Activated CD4-positive, alpha-beta memory T cell treated with anti-CD3 and anti-CD28 coated beads for 36 hours (primary cell): Measurements from ENCODE around the gene CITED4. TPM values are rescaled to one million over a fixed set of nuclear protein-coding genes. Genes with fewer than 3 reads are reported as not detected.
A peak's percentile ranks its signal among the peaks of the same experiment; 100 is the strongest.

Source experiments
- CTCF ChIA-PET: fragments of 350-600 bp; sonication (Branson Sonifier 250); formaldehyde crosslinking; loops from one replicate; lab custom pipeline; 2021; ENCODE audit warnings: antibody characterized with exemption, inconsistent platforms; lab: Charles Lee
- POLR2A ChIA-PET: fragments of 350-600 bp; sonication (Branson Sonifier 250); formaldehyde crosslinking; loops from one replicate; lab custom pipeline; 2021; ENCODE audit warnings: antibody characterized with exemption; lab: Charles Lee
- DNase-seq: peaks from one replicate; pipeline ENCODE4 v3.0.0-alpha.2; 2020
- H3K27ac Mint-ChIP-seq: one replicate; pipeline ENCODE4 v1.8.0; 2021; ENCODE audit warnings: mixed read lengths
- H3K27me3 Mint-ChIP-seq: one replicate; pipeline ENCODE4 v1.8.0; 2021; ENCODE audit warnings: mixed read lengths
- H3K36me3 Mint-ChIP-seq: one replicate; pipeline ENCODE4 v1.8.0; 2021; ENCODE audit warnings: mixed read lengths
- H3K4me1 Mint-ChIP-seq: one replicate; pipeline ENCODE4 v1.8.0; 2021; ENCODE audit warnings: low read depth, mixed read lengths
- H3K4me3 Mint-ChIP-seq: one replicate; pipeline ENCODE4 v1.8.0; 2021; ENCODE audit warnings: mild to moderate bottlenecking, mixed read lengths
- H3K9me3 Mint-ChIP-seq: one replicate; pipeline ENCODE4 v1.8.0; 2021; ENCODE audit warnings: mixed read lengths
- intact Hi-C: fragments of 100-400 bp; cut with micrococcal nuclease; formaldehyde crosslinking; loops from one replicate; pipeline ENCODE4 v1.15.1; 2023
- total RNA-seq, 2 experiments: library from RNA; stranded (reverse); gene quantifications; one replicate each; pipeline ENCODE4 v1.2.3, GENCODE V29; 2021

CITED4 gene
- total RNA-seq, 2 experiments from 2014 or later: 1.9 to 2.1 TPM

DNA sequence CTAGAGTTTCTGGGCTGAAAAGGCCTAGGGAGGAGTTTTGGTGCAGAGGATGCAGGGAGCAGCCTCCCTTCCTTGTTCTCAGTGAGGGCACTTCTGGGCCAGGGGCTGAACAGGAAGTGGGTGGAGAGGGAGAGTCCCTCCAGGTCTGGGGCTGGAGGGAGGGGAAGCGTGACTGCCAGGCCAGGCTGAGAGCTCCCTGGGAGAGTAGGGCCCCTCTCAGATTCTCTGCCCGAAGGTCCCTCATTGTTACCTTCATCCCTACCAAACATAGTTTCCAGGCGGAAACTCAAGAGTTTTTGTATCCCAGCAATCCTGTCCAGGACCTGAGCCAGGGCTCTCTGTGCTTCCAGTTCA, 36.8 kb downstream of the CITED4 start:
- no peaks in the 10 kb centered on the region for H3K27me3 Mint-ChIP-seq
- no peak overlapping the region for H3K4me3 Mint-ChIP-seq
- peaks cover 18% of the 10 kb centered on the region for H3K4me1 Mint-ChIP-seq
- ChIA-PET CTCF (interaction anchor here (1.2 to 1.4 kb wide), 2 partner anchors 39 to 123 kb away, joined by 3 read pairs; no protein-coding TSS in a partner anchor), POLR2A (no interaction called here)
- no peaks in the 10 kb centered on the region for H3K36me3 Mint-ChIP-seq
- no peak overlapping the region for H3K27ac Mint-ChIP-seq
- intact Hi-C loops: no loop called here
- DNase-seq: peak; percentile 44
- no peaks in the 10 kb centered on the region for H3K9me3 Mint-ChIP-seq

DNA sequence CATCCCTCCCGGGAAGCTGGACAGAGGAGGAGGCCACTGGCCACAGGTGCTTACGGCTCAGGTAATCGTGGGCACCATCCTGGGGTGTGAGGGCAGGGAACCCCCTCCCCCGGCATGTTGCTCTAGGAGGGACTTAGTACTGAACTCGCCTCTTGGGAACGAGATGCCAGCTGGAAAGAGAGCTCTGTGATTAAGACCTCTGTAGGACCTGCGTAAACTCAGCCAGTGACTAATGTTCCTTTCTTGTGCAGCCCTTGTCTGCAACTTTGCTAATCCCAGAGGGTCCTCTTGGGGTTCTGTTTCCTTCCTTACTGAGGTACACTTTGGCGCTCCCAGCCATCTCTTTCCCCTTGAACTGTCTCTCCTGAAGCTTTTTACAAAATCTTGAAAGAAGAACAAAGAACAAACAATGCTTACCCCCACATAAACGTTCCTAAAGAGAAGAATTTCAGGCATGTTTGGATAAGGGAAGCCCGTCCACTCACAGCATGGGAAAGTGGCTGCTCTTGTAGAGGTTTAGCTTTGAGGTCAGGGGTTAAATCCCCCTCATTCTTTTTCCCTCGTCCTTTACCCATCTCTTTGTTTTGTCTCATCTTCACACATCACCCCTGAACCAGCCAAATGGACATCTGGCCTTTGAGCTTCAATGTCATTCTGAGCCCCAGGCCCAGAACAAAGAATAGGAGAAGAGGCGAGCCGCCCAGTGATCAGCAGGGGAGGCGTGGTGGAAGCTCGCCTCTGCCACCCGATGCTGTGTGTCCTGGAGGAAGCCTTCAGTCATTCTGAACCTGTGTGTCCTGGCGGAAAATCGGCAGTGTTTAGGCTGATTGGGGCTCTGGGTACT, 37.4 kb downstream of the CITED4 start:
- Mint-ChIP-seq H3K4me1 (peaks cover 18% of the 10 kb centered on the region), H3K36me3 (no peaks in the 10 kb centered on the region), H3K27me3 (no peaks in the 10 kb centered on the region), H3K27ac (no peak overlapping the region), H3K9me3 (no peaks in the 10 kb centered on the region), H3K4me3 (no peak overlapping the region)
- no peak for DNase-seq
- ChIA-PET CTCF (interaction anchor here (0.9 to 1.4 kb wide), 3 partner anchors 39 to 124 kb away, joined by 3 to 5 read pairs (median 3); no protein-coding TSS in a partner anchor), POLR2A (no interaction called here)
- intact Hi-C loops: no loop called here

DNA sequence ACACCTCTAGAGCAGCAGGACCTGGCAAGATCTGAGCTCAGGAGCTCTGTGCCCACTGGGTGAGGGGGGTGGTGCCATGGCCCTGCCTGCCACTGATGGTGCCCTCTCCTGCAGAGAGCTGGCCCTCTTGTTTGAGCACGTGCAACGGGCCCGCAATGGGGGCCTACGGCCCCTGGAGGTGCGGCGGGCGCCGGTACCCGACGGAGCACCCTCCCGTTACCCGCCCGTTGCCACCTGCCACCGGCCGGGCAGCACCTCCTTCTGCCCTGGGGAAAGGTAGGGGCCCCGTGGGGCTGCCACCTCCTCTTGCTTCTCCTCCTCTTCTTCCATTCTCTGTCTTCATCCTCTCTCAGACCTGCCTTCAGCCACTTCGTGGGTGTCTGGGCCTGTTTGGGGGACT, 38.2 kb downstream of the CITED4 start:
- intact Hi-C loops: no loop called here
- CTCF ChIA-PET: no interaction called here
- H3K4me1 Mint-ChIP-seq: peaks cover 21% of the 10 kb centered on the region
- no peak overlapping the region for H3K27ac Mint-ChIP-seq
- H3K27me3 Mint-ChIP-seq: no peaks in the 10 kb centered on the region
- no peaks in the 10 kb centered on the region for H3K9me3 Mint-ChIP-seq
- no peak overlapping the region for H3K4me3 Mint-ChIP-seq
- POLR2A ChIA-PET: no interaction called here
- DNase-seq: no peak
- H3K36me3 Mint-ChIP-seq: no peaks in the 10 kb centered on the region

DNA sequence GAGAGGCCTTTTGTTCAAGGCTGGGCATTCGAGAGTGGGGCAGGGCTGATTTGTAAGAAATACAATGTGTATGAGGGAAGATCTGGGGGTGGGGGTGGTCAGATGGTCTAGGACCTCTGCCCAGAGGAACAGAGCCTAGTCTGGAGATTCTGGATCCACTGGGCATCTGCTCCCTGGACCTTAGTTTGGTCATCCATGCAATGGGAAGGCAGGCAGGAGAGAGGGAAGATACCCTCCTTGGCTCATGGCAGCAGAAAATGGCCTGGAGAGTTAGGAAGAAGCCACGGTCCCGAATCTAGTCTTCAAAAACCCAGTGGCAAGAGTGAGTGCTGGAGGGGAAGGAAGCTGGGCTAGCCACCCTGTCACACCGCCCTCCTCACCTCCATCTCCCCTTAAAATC, 38.8 kb downstream of the CITED4 start:
- no peak overlapping the region for H3K27ac Mint-ChIP-seq
- H3K4me1 Mint-ChIP-seq: peaks cover 26% of the 10 kb centered on the region
- no peak overlapping the region for H3K4me3 Mint-ChIP-seq
- intact Hi-C loops: no loop called here
- CTCF ChIA-PET: interaction anchor here (1.4 kb wide), 1 partner anchor 127 kb away, joined by 3 read pairs; no protein-coding TSS in a partner anchor
- H3K36me3 Mint-ChIP-seq: no peaks in the 10 kb centered on the region
- POLR2A ChIA-PET: no interaction called here
- no peaks in the 10 kb centered on the region for H3K27me3 Mint-ChIP-seq
- no peaks in the 10 kb centered on the region for H3K9me3 Mint-ChIP-seq
- no peak for DNase-seq

DNA sequence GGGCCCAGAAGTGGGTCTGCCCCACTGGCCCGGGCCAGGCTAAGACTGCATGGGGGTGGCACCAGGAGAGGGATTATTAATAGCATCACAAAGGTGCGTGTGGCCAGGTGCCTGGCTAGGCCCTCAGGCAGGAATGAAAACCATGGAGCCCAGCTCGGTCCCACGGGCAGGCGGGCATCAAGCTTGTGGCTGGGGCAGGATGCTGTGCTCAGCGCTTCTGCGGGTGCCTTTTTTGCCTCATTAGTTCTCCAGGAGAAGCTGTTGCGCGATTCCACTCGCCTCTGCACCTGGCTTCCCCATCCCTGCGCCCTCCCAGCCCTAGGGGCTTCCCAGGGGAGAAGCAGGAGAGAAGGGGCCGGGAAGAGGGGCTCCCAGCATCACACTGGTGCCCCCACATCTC, 39.3 kb downstream of the CITED4 start:
- intact Hi-C loops: no loop called here
- ChIA-PET CTCF (interaction anchor here (1.4 kb wide), 1 partner anchor 127 kb away, joined by 3 read pairs; no protein-coding TSS in a partner anchor), POLR2A (no interaction called here)
- DNase-seq: no peak
- H3K27ac Mint-ChIP-seq: no peak overlapping the region
- peaks cover 30% of the 10 kb centered on the region for H3K4me1 Mint-ChIP-seq
- no peaks in the 10 kb centered on the region for H3K27me3 Mint-ChIP-seq
- no peaks in the 10 kb centered on the region for H3K9me3 Mint-ChIP-seq
- no peaks in the 10 kb centered on the region for H3K36me3 Mint-ChIP-seq
- no peak overlapping the region for H3K4me3 Mint-ChIP-seq

DNA sequence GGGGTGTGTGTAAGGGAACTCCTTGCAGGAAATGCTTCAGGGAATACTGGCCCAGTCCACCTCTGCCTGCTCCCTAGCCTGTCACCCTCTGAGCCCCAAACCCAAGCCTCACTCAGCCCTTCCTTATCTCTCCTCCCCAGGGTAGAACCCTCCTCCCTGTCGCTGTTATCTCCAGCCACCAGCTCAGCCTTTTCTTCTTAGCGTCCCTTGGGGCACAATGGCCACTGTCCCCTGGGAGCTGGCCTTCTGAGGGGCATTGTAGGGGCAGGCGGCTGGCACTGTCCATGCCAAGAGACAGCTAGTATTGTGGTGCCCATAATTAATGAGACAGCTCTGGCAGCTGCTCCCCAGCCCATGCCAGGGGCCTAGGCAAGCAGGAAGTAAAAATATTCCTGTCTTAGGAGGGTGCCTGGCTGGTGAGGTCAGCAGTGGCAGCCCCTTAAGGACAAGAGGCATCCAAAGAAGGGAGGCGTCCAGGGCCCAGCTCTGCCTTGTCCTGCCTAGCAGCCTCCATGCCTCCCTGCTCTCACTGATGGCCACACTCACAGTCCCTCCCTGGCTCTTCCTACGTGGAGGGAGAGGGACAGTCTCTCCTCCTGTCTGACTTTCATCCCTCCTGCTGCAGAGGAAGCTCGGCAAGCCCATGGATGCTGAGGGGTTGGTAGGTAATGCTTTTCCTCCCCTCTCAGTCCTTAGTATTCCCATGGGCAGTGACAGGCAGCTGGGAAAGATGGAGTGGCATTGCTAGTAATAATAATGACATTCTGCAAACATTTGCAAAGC, 41.1 kb downstream of the CITED4 start:
- CTCF ChIA-PET: interaction anchor here (0.8 kb wide), 1 partner anchor 46 kb away, joined by 6 read pairs; no protein-coding TSS in a partner anchor
- H3K36me3 Mint-ChIP-seq: no peaks in the 10 kb centered on the region
- intact Hi-C loops: no loop called here
- POLR2A ChIA-PET: no interaction called here
- H3K27me3 Mint-ChIP-seq: no peaks in the 10 kb centered on the region
- peaks cover 28% of the 10 kb centered on the region for H3K4me1 Mint-ChIP-seq
- no peak for DNase-seq
- H3K27ac Mint-ChIP-seq: no peak overlapping the region
- no peaks in the 10 kb centered on the region for H3K9me3 Mint-ChIP-seq
- H3K4me3 Mint-ChIP-seq: no peak overlapping the region

DNA sequence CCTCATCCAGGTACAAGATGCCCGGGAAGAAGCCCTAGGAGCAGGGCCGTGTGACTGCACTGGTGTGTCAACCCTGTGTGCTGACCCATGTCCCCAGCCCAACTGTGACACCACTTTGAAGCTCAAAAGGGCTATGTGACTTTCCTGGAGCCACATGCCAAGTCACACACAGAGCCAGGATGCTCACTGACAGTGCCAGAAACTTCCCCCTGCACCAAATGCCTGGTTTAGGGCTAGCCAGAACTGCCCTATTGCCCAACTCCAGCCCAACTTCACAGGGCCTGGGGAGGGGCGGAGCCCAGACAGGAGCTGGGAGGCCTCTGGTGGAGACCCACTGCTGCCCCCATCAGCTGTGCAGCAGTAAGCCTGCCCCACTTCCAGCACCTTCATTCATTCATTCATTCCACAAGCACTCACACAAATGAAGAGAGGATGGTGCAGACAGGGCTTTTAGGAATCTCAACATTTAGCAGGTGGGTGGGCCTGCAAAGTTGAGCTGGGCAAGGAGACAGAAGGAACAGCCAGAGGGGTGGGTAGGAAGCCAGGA, 41.8 kb downstream of the CITED4 start:
- DNase-seq: no peak
- no peaks in the 10 kb centered on the region for H3K9me3 Mint-ChIP-seq
- H3K4me1 Mint-ChIP-seq: peaks cover 21% of the 10 kb centered on the region
- H3K4me3 Mint-ChIP-seq: no peak overlapping the region
- no peaks in the 10 kb centered on the region for H3K27me3 Mint-ChIP-seq
- CTCF ChIA-PET: interaction anchor here (0.8 kb wide), 1 partner anchor 46 kb away, joined by 6 read pairs; no protein-coding TSS in a partner anchor
- H3K36me3 Mint-ChIP-seq: no peaks in the 10 kb centered on the region
- intact Hi-C loops: no loop called here
- POLR2A ChIA-PET: no interaction called here
- no peak overlapping the region for H3K27ac Mint-ChIP-seq

DNA sequence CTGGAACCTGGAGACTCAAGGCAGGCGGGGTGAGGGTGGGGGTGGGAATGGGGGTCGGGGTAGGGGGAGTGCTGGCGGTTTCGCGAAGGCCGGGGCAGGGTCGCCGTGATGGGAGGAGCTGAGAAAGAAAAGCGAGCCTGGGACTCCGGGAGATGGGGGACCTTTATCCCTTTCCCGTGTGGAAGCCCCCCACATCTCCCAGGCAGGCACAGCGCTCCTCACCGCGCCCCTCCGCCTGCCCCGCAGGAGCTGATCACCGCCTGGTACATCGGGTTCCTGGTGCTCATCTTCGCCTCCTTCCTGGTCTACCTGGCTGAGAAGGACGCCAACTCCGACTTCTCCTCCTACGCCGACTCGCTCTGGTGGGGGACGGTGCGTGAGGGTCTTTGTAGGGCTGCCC, 43.1 kb downstream of the CITED4 start:
- Mint-ChIP-seq H3K36me3 (no peaks in the 10 kb centered on the region), H3K9me3 (no peaks in the 10 kb centered on the region), H3K4me3 (peak overlapping the region; percentile 74), H3K4me1 (peaks cover 14% of the 10 kb centered on the region), H3K27me3 (no peaks in the 10 kb centered on the region), H3K27ac (no peak overlapping the region)
- POLR2A ChIA-PET: interaction anchor here (0.9 kb wide), 1 partner anchor 128 kb away, joined by 3 read pairs; the partner anchor contains the start of gene NFYC
- CTCF ChIA-PET: interaction anchor here (0.9 kb wide), 1 partner anchor 31 kb away, joined by 3 read pairs; no protein-coding TSS in a partner anchor
- intact Hi-C loops: no loop called here
- no peak for DNase-seq

DNA sequence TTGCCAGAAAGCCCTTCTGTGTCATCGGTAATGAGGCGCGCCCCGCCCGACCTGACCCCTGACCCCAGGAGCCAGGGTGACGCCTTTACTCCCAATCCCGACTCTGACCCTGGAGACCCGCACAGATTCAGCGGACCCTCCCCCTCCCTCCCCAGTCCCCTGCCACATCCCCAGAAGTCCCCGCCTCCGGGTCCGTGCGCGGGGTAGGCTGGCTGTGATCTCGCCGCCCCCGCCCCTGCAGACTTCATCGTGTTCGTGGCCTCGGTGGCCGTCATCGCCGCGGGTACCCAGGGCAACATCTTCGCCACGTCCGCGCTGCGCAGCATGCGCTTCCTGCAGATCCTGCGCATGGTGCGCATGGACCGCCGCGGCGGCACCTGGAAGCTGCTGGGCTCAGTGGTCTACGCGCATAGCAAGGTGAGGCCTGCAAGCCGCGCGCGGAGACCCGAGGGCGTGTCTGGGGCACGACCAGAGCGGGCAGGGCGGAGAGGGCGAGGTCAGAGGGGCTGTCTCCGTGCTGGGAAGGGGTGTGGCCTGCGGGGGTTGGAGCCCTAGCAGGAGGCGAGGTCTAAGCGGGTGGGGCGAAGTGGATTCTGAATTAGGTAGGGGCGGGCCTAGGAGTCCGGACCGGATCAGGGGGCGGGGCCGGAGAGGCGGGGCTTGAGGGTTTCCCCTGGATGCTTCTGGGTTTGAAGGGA, 43.8 kb downstream of the CITED4 start:
- Mint-ChIP-seq H3K36me3 (no peaks in the 10 kb centered on the region), H3K9me3 (no peaks in the 10 kb centered on the region), H3K27me3 (no peaks in the 10 kb centered on the region), H3K4me1 (peaks cover 14% of the 10 kb centered on the region), H3K4me3 (peak overlapping the region; percentile 74), H3K27ac (peak overlapping the region; percentile 33)
- POLR2A ChIA-PET: interaction anchor here (1.4 kb wide), 1 partner anchor 13 kb away, joined by 8 read pairs; no protein-coding TSS in a partner anchor
- intact Hi-C loops: loop anchor here (1.0 kb wide), 2 partner anchors 16 to 127 kb away; partner anchors contain the start of gene NFYC
- CTCF ChIA-PET: interaction anchor here (0.9 kb wide), 1 partner anchor 31 kb away, joined by 3 read pairs; no protein-coding TSS in a partner anchor
- DNase-seq: peak; percentile 93

DNA sequence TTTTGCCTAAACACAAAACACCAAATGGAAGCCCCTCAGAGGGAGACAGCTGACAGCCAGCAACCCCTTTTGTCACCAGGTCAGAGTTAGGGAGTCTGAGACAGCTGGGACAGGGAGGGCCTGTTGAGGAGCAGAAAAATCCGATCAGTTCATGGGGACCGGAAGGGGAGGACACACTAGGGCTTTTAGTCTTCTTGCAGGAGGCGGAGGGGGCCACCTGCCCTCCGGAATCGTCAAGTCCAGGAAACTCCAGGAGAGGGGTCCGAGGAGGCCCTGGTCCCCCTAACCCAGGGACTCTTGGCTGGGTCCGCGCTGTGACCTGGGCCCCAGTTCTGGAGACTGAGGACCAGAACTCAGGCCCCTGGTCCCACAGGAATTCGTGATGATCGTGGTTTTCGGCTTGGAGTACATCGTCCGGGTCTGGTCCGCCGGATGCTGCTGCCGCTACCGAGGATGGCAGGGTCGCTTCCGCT, 44.3 kb downstream of the CITED4 start:
- ChIA-PET CTCF (no interaction called here), POLR2A (interaction anchor here (1.4 kb wide), 1 partner anchor 12 kb away, joined by 8 read pairs; no protein-coding TSS in a partner anchor)
- no peak for DNase-seq
- H3K27ac Mint-ChIP-seq: no peak overlapping the region
- intact Hi-C loops: loop anchor here (1.0 kb wide), 2 partner anchors 16 to 127 kb away; partner anchors contain the start of gene NFYC
- H3K36me3 Mint-ChIP-seq: no peaks in the 10 kb centered on the region
- H3K9me3 Mint-ChIP-seq: no peaks in the 10 kb centered on the region
- peaks cover 14% of the 10 kb centered on the region for H3K4me1 Mint-ChIP-seq
- no peaks in the 10 kb centered on the region for H3K27me3 Mint-ChIP-seq
- peak overlapping the region; percentile 74 for H3K4me3 Mint-ChIP-seq

DNA sequence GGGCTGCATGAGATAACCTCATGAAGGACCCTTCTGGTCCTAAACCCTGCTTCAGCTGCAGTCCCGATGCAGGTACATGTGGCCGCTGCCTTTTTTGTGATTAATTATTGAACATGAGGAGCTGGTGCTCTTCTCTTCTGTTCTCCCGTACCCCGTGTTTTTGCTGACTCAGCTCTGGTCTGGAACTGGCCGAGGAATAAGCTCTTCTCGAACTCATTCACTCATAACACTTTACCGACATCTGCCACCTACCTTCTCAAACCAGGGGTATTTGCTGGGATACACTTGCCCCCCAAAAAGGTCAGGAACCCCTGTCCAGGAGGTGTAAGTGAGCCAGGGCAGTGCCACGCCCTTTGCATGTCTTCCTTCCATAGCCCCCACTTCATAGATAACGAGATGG, 46.7 kb downstream of the CITED4 start:
- intact Hi-C loops: no loop called here
- H3K4me1 Mint-ChIP-seq: peaks cover 16% of the 10 kb centered on the region
- ChIA-PET POLR2A (no interaction called here), CTCF (interaction anchor here (1.1 kb wide), 1 partner anchor 41 kb away, joined by 3 read pairs; no protein-coding TSS in a partner anchor)
- no peak for DNase-seq
- no peaks in the 10 kb centered on the region for H3K36me3 Mint-ChIP-seq
- no peaks in the 10 kb centered on the region for H3K9me3 Mint-ChIP-seq
- H3K27me3 Mint-ChIP-seq: no peaks in the 10 kb centered on the region
- no peak overlapping the region for H3K4me3 Mint-ChIP-seq
- no peak overlapping the region for H3K27ac Mint-ChIP-seq
